ENCODE measurements around the gene LSM2.

LSM2 gene

GRCh38 chr6:31815025-31815838, 8.5 kb upstream of the LSM2 start, which contains the start of the genes HSPA1A and HSPA1L:
TSS of gene HSPA1A (plus strand) at chr6:31815543. CDS start at chr6:31815757, 214 bp downstream.
TSS of gene HSPA1L (minus strand) at chr6:31815283. CDS start at chr6:31811972, 3,311 bp downstream.
- Histone ChIP-seq H3K4me2 (ENCODE audit: low read depth, low read length, poor library complexity, severe bottlenecking) (no peak within 1 kb of the TSS), H3F3A (ENCODE audit: low read depth) (no peaks in the 10 kb centered on the region), H3K9me2 (replicated peaks; ENCODE audit: low read depth, low read length) (no peaks in the 10 kb centered on the region), H3K27me3 (ENCODE audit: insufficient read depth, low read length, poor library complexity, severe bottlenecking) (no peaks in the 10 kb centered on the region), H3K36me3 (ENCODE audit: insufficient read depth, low read length) (no peaks in the 10 kb centered on the region), H3K4me1 (ENCODE audit: insufficient read depth, low read length, poor library complexity, severe bottlenecking) (no peaks in the 10 kb centered on the region), H3K9ac (ENCODE audit: low read depth, low read length, poor library complexity, severe bottlenecking) (no peak within 1 kb of the TSS), H4K20me1 (ENCODE audit: insufficient read depth, low read length, poor library complexity, severe bottlenecking) (no peaks in the 10 kb centered on the region), H3K9me3 (ENCODE audit: insufficient read depth, low read depth, low read length) (no peaks in the 10 kb centered on the region), H3K79me2 (ENCODE audit: insufficient read depth, low read length) (no peaks in the 10 kb centered on the region), H3K4me3 (ENCODE audit: low read length, poor library complexity, severe bottlenecking) (no peak within 1 kb of the TSS), H2AFZ (ENCODE audit: low read length) (no peak within 1 kb of the TSS)
- TF ChIP-seq CTCF (conservative IDR thresholded peaks at IDR 0.05; ENCODE audit: low read length) (no peak), EZH2phosphoT487 (IDR thresholded peaks at IDR 0.05; ENCODE audit: borderline replicate concordance) (no peak)

- Histone ChIP-seq H3K4me3 (ENCODE audit: low read length, poor library complexity, severe bottlenecking) (no peak overlapping the region), H3K4me1 (ENCODE audit: insufficient read depth, low read length, poor library complexity, severe bottlenecking) (no peaks in the 10 kb centered on the region), H3K79me2 (ENCODE audit: insufficient read depth, low read length) (no peaks in the 10 kb centered on the region), H2AFZ (ENCODE audit: low read length) (no peak overlapping the region), H3K27me3 (ENCODE audit: insufficient read depth, low read length, poor library complexity, severe bottlenecking) (no peaks in the 10 kb centered on the region), H4K20me1 (ENCODE audit: insufficient read depth, low read length, poor library complexity, severe bottlenecking) (no peaks in the 10 kb centered on the region), H3K9ac (ENCODE audit: low read depth, low read length, poor library complexity, severe bottlenecking) (no peak overlapping the region), H3F3A (ENCODE audit: low read depth) (no peaks in the 10 kb centered on the region), H3K36me3 (ENCODE audit: insufficient read depth, low read length) (no peaks in the 10 kb centered on the region), H3K9me2 (replicated peaks; ENCODE audit: low read depth, low read length) (no peaks in the 10 kb centered on the region), H3K4me2 (ENCODE audit: low read depth, low read length, poor library complexity, severe bottlenecking) (no peak overlapping the region), H3K9me3 (ENCODE audit: insufficient read depth, low read depth, low read length) (no peaks in the 10 kb centered on the region)
- TF ChIP-seq CTCF (conservative IDR thresholded peaks at IDR 0.05; ENCODE audit: low read length) (no peak), EZH2phosphoT487 (IDR thresholded peaks at IDR 0.05; ENCODE audit: borderline replicate concordance) (no peak)
These were observed 7.9 kb upstream of the LSM2 start for GRCh38 chr6:31814677-31815024.

- TF ChIP-seq CTCF (conservative IDR thresholded peaks at IDR 0.05; ENCODE audit: low read length) = no peak
- Histone ChIP-seq H3F3A (ENCODE audit: low read depth) (no peaks in the 10 kb centered on the region), H3K4me2 (ENCODE audit: low read depth, low read length, poor library complexity, severe bottlenecking) (no peak overlapping the region), H3K36me3 (ENCODE audit: insufficient read depth, low read length) (no peaks in the 10 kb centered on the region), H3K9ac (ENCODE audit: low read depth, low read length, poor library complexity, severe bottlenecking) (no peak overlapping the region), H4K20me1 (ENCODE audit: insufficient read depth, low read length, poor library complexity, severe bottlenecking) (no peaks in the 10 kb centered on the region), H3K9me2 (replicated peaks; ENCODE audit: low read depth, low read length) (no peaks in the 10 kb centered on the region), H3K27me3 (ENCODE audit: insufficient read depth, low read length, poor library complexity, severe bottlenecking) (no peaks in the 10 kb centered on the region), H2AFZ (ENCODE audit: low read length) (no peak overlapping the region), H3K4me1 (ENCODE audit: insufficient read depth, low read length, poor library complexity, severe bottlenecking) (no peaks in the 10 kb centered on the region), H3K9me3 (ENCODE audit: insufficient read depth, low read depth, low read length) (no peaks in the 10 kb centered on the region), H3K79me2 (ENCODE audit: insufficient read depth, low read length) (no peaks in the 10 kb centered on the region), H3K4me3 (ENCODE audit: low read length, poor library complexity, severe bottlenecking) (no peak overlapping the region)
These were observed 6.7 kb upstream of the LSM2 start for GRCh38 chr6:31813465-31813849.

Measured in Loucy (cell line).